Mesenchymal stem cell (in vitro differentiated cells and primary cell): Measurements from ENCODE around the gene IGSF21.

ENCODE experiments used
- DNase-seq: peaks from one replicate; pipeline ENCODE4 v3.0.0-alpha.2; 2013
- H2AFZ ChIP-seq: one replicate; pipeline ENCODE4 v1.6.1; 2013; ENCODE audit warnings: low read depth, mild to moderate bottlenecking, control low read depth, inconsistent platforms, low read length, moderate library complexity
- H2AK5ac ChIP-seq: 2 replicates; pipeline ENCODE4 v1.6.1; 2013; ENCODE audit warnings: low read length, moderate library complexity, mild to moderate bottlenecking, inconsistent platforms; ENCODE audit not compliant: severe bottlenecking
- H2BK120ac ChIP-seq: one replicate; pipeline ENCODE4 v1.6.1; 2013; ENCODE audit warnings: low read depth, mild to moderate bottlenecking, inconsistent platforms, low read length, moderate library complexity
- H2BK12ac ChIP-seq, 2 experiments: one replicate each; pipeline ENCODE4 v1.6.1; 2013; ENCODE audit warnings: inconsistent platforms in 2 of 2, low read length in 2 of 2, mild to moderate bottlenecking in 2 of 2, moderate library complexity in 2 of 2, control low read depth in 1 of 2
- H2BK15ac ChIP-seq: one replicate; pipeline ENCODE4 v1.6.1; 2013; ENCODE audit warnings: mild to moderate bottlenecking, low read depth, inconsistent platforms; ENCODE audit not compliant: poor library complexity, severe bottlenecking
- H2BK5ac ChIP-seq: 2 replicates; pipeline ENCODE4 v1.6.1; 2013; ENCODE audit warnings: low read depth, mild to moderate bottlenecking, low read length, control low read depth, inconsistent platforms; ENCODE audit not compliant: poor library complexity, severe bottlenecking
- H3K14ac ChIP-seq, 2 experiments: one replicate each; pipeline ENCODE4 v1.6.1; 2013; ENCODE audit warnings: inconsistent platforms in 2 of 2, low read length in 2 of 2, control low read depth in 1 of 2, mild to moderate bottlenecking in 1 of 2, moderate library complexity in 1 of 2
- H3K18ac ChIP-seq, 2 experiments: one replicate each; pipeline ENCODE4 v1.6.1; 2013; ENCODE audit warnings: inconsistent platforms in 2 of 2, low read length in 2 of 2, control low read depth in 1 of 2, low read depth in 1 of 2, mild to moderate bottlenecking in 1 of 2
- H3K23ac ChIP-seq, 2 experiments: one replicate each; pipeline ENCODE4 v1.6.1; 2013; ENCODE audit warnings: inconsistent platforms in 2 of 2, low read length in 2 of 2, mild to moderate bottlenecking in 2 of 2, moderate library complexity in 2 of 2, control low read depth in 1 of 2
- H3K27ac ChIP-seq: 2 replicates; pipeline ENCODE4 v1.5.1; 2013; ENCODE audit warnings: mild to moderate bottlenecking, moderate library complexity, low read length, control low read depth, inconsistent platforms; ENCODE audit not compliant: poor library complexity, severe bottlenecking
- H3K27me3 ChIP-seq, 2 experiments: 2 replicates each; pipeline versions ENCODE4 v1.6.1 to v1.7.0; 2013; ENCODE audit warnings: low read length in 2 of 2, mild to moderate bottlenecking in 2 of 2, moderate library complexity in 2 of 2, control low read depth in 1 of 2, inconsistent platforms in 1 of 2; ENCODE audit not compliant: control insufficient read depth in 1 of 2, insufficient read depth in 1 of 2
- H3K36me3 ChIP-seq, 2 experiments: 2 replicates each; pipeline versions ENCODE4 v1.6.1 to v1.7.0; 2013; ENCODE audit warnings: low read length in 2 of 2, control low read depth in 1 of 2, inconsistent platforms in 1 of 2, low read depth in 1 of 2, mild to moderate bottlenecking in 1 of 2; ENCODE audit not compliant: insufficient read depth in 2 of 2, control insufficient read depth in 1 of 2
- H3K4ac ChIP-seq, 2 experiments: one replicate each; pipeline ENCODE4 v1.6.1; 2013; ENCODE audit warnings: inconsistent platforms in 2 of 2, low read length in 2 of 2, mild to moderate bottlenecking in 2 of 2, moderate library complexity in 2 of 2, control low read depth in 1 of 2, low read depth in 1 of 2
- H3K4me1 ChIP-seq: 2 replicates; pipeline ENCODE4 v1.6.1; 2013; ENCODE audit warnings: low read depth, low read length, control low read depth; ENCODE audit not compliant: control insufficient read depth, insufficient read depth
- H3K4me2 ChIP-seq: 2 replicates; pipeline ENCODE4 v1.6.1; 2013; ENCODE audit warnings: low read length, mild to moderate bottlenecking, inconsistent platforms; ENCODE audit not compliant: poor library complexity, severe bottlenecking
- H3K4me3 ChIP-seq, 2 experiments: 2 replicates each; pipeline versions ENCODE4 v1.5.1 to v1.7.0; 2013; ENCODE audit warnings: low read length in 2 of 2, mild to moderate bottlenecking in 2 of 2, control low read depth in 1 of 2, low read depth in 1 of 2; ENCODE audit not compliant: insufficient read depth in 1 of 2
- H3K79me1 ChIP-seq: replicated peaks from 2 replicates; pipeline ENCODE4 v1.6.1; 2013; ENCODE audit warnings: mild to moderate bottlenecking, control low read depth, low read length, inconsistent platforms; ENCODE audit not compliant: poor library complexity, severe bottlenecking
- H3K9ac ChIP-seq: 2 replicates; pipeline ENCODE4 v1.7.0; 2013; ENCODE audit warnings: mild to moderate bottlenecking, low read length, moderate library complexity
- H3K9me3 ChIP-seq: 2 replicates; pipeline ENCODE4 v1.7.0; 2013; ENCODE audit warnings: mild to moderate bottlenecking, low read length; ENCODE audit not compliant: control insufficient read depth
- H4K8ac ChIP-seq: one replicate; pipeline ENCODE4 v1.6.1; 2013; ENCODE audit warnings: inconsistent platforms, mild to moderate bottlenecking, low read length, moderate library complexity
- H4K91ac ChIP-seq: one replicate; pipeline ENCODE4 v1.6.1; 2013; ENCODE audit warnings: mild to moderate bottlenecking, low read length, inconsistent platforms
- WGBS: methylation state at CpG from one replicate; pipeline ENCODE4 v1.1.7; 2013; ENCODE audit warnings: mixed read lengths; 5-methylcytosine and 5-hydroxymethylcytosine counted together

IGSF21 gene

DNA sequence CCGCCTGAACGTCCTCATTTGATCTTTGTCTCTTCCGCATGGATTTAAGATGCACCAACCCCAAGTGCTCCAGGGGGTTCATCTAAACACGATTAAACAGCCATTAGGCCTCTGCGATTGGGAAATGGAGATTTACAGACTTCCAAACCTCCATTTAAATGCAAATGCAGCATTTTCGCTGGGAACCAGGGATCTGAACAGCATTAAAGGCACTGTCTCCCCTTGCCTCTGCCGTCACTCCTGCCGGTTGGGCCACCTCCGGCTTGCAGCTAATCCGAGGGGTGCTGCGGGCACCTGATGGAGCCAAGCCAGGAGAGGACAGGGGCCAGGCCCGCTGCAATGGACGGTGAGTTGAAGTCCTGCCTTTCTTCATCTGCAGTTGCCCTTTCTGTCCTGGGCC is 302.8 kb downstream of the IGSF21 start:
- Histone ChIP-seq H3K4ac (no peak overlapping the region), H4K8ac (no peak overlapping the region), H2BK15ac (no peak overlapping the region), H2BK120ac (no peak overlapping the region), H3K4me1 (no peaks in the 10 kb centered on the region), H3K18ac (no peak overlapping the region), H3K27ac (no peak overlapping the region), H2AFZ (no peak overlapping the region), H3K23ac (no peak overlapping the region), H3K9ac (no peak overlapping the region), H2BK12ac (no peak overlapping the region), H3K4me2 (no peak overlapping the region), H3K14ac (no peak overlapping the region), H4K91ac (no peak overlapping the region), H3K9me3 (peaks cover 19% of the 10 kb centered on the region), H3K36me3 (no peaks in the 10 kb centered on the region), H3K4me3 (no peak overlapping the region), H3K27me3 (peaks cover 0 to 14% of the 10 kb centered on the region in 2 experiments), H2AK5ac (no peak overlapping the region), H2BK5ac (no peak overlapping the region), H3K79me1 (no peaks in the 10 kb centered on the region)
- 65% methylated on average over 13 of the region's 13 CpGs for WGBS
- no peak for DNase-seq

DNA sequence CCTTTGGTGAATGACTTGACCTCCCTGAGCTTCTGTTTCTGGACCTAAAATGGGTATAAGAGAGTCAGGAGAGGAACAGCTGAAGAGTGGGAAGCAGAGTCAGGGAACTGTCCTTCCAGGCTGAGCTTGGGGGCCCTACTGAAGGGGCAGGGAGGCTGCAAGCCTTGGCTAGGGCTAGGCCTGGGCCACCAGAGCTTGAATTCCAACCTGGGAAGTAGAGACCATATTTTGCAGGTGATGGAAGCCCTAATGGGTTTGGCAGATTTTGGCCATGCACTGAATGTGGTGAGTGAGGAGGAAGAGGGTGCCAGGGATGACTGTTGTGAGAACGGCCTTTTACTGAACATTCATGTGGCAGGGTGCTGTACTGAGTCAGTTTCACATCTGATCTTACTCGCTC is 303.7 kb downstream of the IGSF21 start:
- Histone ChIP-seq H2BK12ac (no peak overlapping the region), H3K14ac (no peak overlapping the region), H3K27ac (no peak overlapping the region), H3K9ac (no peak overlapping the region), H4K91ac (no peak overlapping the region), H3K4me2 (no peak overlapping the region), H4K8ac (no peak overlapping the region), H3K79me1 (no peaks in the 10 kb centered on the region), H3K4me3 (no peak overlapping the region), H2BK15ac (no peak overlapping the region), H2BK120ac (no peak overlapping the region), H3K36me3 (no peaks in the 10 kb centered on the region), H3K4ac (no peak overlapping the region), H3K4me1 (no peaks in the 10 kb centered on the region), H3K9me3 (peaks cover 19% of the 10 kb centered on the region), H2AFZ (no peak overlapping the region), H2BK5ac (no peak overlapping the region), H2AK5ac (no peak overlapping the region), H3K18ac (no peak overlapping the region), H3K23ac (no peak overlapping the region), H3K27me3 (peaks cover 0 to 10% of the 10 kb centered on the region in 2 experiments)
- no peak for DNase-seq
- 82% methylated on average over 2 of the region's 2 CpGs for WGBS

DNA sequence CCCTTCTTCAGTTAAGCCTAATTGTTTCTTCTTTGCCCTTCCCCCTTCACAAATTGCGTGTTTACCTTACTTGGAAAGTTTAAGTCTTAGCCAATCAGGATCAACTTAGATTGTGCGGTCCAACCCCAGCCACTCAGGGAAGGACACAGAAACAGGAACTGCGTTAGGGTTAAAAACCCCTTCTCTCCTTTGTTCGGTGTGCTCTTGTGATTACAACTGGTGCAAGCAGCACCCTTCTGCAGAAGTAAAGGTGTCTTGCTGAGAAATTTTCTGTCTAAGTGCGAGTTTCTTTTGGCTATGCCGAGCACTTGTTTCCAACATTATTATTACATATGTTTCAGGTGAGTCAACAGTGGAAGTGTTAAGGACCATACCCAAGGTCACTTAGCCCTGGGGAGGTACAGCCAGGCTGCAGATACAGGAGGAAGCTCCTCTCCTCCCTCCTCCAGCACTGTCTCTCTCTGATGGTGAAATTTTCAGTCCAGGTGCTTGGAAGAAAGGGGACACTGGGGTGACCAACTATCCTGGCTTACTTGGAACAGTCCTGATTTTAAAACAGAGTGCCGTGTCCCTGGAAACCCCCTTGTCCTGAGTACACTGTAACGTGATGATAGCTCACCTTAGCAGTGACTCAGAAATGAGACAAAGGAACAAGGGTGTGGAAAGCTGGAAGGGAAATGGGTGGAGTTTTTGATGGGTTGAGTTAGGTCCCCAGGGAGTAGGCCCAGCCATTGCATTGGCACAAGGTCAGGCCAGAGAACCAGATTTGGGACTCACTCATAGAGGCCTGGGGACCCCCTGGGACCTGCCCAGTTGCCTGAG is 304.4 kb downstream of the IGSF21 start:
- H3K9ac ChIP-seq = no peak overlapping the region
- H3K4me2 ChIP-seq = no peak overlapping the region
- no peak overlapping the region for H3K14ac ChIP-seq
- H3K4ac ChIP-seq = no peak overlapping the region
- H3K18ac ChIP-seq = no peak overlapping the region
- no peak overlapping the region for H2AK5ac ChIP-seq
- no peak overlapping the region for H2BK5ac ChIP-seq
- no peak overlapping the region for H3K27ac ChIP-seq
- no peak for DNase-seq
- WGBS = 73% methylated on average over 6 of the region's 8 CpGs
- H3K4me3 ChIP-seq = no peak overlapping the region
- H3K4me1 ChIP-seq = no peaks in the 10 kb centered on the region
- no peak overlapping the region for H4K91ac ChIP-seq
- H3K23ac ChIP-seq = no peak overlapping the region
- H2BK120ac ChIP-seq = no peak overlapping the region
- H2BK15ac ChIP-seq = no peak overlapping the region
- peaks cover 0 to 5% of the 10 kb centered on the region in 2 experiments for H3K27me3 ChIP-seq
- H3K79me1 ChIP-seq = no peaks in the 10 kb centered on the region
- no peak overlapping the region for H2AFZ ChIP-seq
- H3K36me3 ChIP-seq = no peaks in the 10 kb centered on the region
- H4K8ac ChIP-seq = no peak overlapping the region
- no peak overlapping the region for H2BK12ac ChIP-seq
- peaks cover 19% of the 10 kb centered on the region for H3K9me3 ChIP-seq

DNA sequence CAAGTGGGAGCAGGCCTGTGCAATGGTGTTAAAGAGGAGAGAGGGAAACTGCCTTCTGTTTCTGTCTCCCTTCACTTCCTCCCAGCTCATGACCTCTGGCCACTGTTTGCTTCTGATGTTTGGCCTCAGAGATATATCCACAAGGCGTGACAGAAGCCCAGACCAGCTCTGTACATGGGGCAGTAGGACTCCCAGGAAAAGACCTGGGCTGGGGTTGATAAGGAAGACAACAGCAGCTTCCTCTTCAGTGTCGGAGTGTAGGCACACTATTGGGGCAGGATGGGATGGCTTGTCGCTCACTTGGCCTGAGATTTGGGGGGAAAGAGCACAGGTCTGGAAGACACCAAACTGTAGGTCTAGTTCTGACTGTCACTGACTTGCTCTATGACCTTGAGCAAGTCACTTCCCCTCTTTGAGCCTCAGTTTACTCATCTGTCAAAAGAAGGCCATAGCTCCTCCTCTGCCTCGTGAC is 305.3 kb downstream of the IGSF21 start:
- Histone ChIP-seq H3K4me3 (no peak overlapping the region), H3K23ac (no peak overlapping the region)
- 59% methylated on average over 4 of the region's 4 CpGs for WGBS

More for the DNA sequence above, 305.3 kb downstream of the IGSF21 start:
- no peak overlapping the region for H3K14ac ChIP-seq
- H2BK120ac ChIP-seq = no peak overlapping the region
- no peak overlapping the region for H2BK12ac ChIP-seq
- no peak overlapping the region for H3K4ac ChIP-seq
- H2AK5ac ChIP-seq = no peak overlapping the region
- no peak overlapping the region for H2BK5ac ChIP-seq
- H3K27me3 ChIP-seq = peaks cover 0 to 1% of the 10 kb centered on the region in 2 experiments
- peaks cover 19% of the 10 kb centered on the region for H3K9me3 ChIP-seq
- no peak overlapping the region for H4K8ac ChIP-seq
- H2AFZ ChIP-seq = no peak overlapping the region
- no peak overlapping the region for H3K27ac ChIP-seq
- no peak overlapping the region for H2BK15ac ChIP-seq
- no peaks in the 10 kb centered on the region for H3K4me1 ChIP-seq
- H3K18ac ChIP-seq = no peak overlapping the region
- no peak for DNase-seq
- H3K79me1 ChIP-seq = no peaks in the 10 kb centered on the region
- H3K4me2 ChIP-seq = no peak overlapping the region
- no peaks in the 10 kb centered on the region for H3K36me3 ChIP-seq
- H4K91ac ChIP-seq = no peak overlapping the region
- no peak overlapping the region for H3K9ac ChIP-seq
